GM21576 (cell line): ENCODE measurements around the gene PDPN.

ENCODE experiments used
- ATAC-seq: cut with Tn5 transposase; IDR thresholded peaks from one replicate; pipeline ENCODE4 v1.9.1; 2021; ENCODE audit warnings: mild to moderate bottlenecking, moderate library complexity; ENCODE audit not compliant: unreplicated experiment

PDPN gene

DNA sequence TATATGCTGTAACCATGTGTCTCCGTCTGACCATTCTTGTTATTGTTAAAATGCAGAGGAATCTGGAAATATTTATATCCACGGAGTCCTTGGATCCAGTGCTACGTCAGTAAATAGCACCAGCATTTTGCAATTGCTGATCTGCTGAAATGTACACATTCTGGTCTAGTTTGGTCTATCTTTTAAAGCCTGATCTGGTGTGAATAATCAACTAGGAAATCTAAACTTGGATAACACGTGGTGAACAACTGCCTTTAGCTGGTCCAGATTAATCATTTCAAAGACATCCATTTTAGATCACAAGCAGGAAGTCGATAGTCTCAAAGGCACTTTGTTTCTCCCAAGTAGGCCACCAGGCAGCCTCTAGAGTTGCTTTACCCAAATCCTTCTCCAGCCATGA is 32.6 kb downstream of the PDPN start:
- ATAC-seq, result no peak

- ATAC-seq, result no peak
Measured at GRCh38 chr1:13617108-13617507, 33.5 kb downstream of the PDPN start.

GRCh38 chr1:13617773-13618172 is 34.1 kb downstream of the PDPN start:
- ATAC-seq, result no peak

GRCh38 chr1:13618483-13618882 is 34.9 kb downstream of the PDPN start:
- ATAC-seq, result no peak

GRCh38 chr1:13619909-13620308 is 36.3 kb downstream of the PDPN start:
- no peak for ATAC-seq

GRCh38 chr1:13620825-13621224 is 37.2 kb downstream of the PDPN start:
- ATAC-seq, result no peak

DNA sequence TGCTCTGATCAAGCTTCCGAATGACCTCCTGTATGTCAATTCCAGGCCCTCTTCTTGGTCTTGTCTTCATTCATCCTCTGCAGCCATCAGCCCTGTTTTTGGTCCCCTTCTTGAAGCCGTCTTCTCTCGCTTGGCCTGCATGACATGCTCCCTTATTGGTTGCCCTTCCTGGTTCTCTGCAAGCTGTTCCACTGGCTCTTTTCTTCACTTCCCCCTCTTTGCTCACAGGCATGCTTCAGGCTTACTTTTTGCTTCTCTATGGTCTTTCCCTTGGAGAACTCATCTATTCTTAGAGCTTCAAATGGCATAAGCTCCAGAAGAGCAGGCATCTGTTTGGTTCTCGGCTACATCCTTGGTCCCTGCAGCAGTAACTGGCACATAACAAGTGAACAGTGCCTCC is 38.8 kb downstream of the PDPN start:
- no peak for ATAC-seq

DNA sequence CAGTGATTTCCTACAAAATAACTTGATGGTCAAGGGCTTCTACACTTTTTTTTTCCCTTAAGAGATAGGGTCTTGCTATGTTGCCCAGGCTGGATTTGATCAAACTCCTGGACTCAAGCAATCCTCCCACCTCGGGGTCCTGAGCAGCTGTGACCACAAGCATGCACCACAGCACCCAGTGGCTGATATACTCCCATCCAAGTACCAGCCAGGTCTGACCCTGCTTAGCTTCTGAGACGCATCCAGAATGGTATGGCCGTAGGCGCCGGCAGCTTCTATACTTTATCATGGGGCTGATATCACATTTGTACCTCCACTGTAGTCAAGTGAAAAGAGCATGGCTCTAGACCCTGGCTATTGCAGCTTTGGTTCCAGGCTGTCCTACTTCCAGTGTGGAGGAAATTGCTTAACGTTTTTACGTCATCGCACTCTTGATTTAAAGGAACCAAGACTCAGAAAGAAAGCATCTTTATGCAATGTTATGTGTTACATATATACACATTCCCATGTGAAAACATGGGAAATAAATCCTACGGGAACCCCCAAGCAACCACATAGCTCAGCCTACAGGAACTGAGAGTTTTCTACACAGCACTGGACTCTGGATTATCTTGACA is 39.5 kb downstream of the PDPN start:
- ATAC-seq, result no peak

- no peak for ATAC-seq
Measured at GRCh38 chr1:13624526-13624925, 40.9 kb downstream of the PDPN start.

DNA sequence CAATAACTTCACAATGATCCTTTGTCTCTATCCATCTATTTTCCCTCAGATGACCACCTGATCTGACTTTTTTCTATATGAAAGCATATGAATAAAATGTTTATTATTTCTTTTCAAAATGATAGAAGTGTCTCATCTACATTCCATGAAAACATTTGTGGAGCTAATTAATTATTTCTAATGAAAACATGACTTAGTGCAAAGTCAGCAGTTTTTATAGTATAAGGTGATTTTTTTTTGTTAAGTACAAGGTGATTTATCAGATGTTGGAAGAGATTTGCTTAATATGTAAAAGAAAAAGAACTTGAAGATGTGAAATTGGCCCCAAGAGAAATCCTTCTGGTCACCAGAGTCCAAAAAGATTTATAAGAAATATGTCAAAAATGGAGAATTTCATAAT is 43.5 kb downstream of the PDPN start:
- no peak for ATAC-seq

GRCh38 chr1:13628218-13628617 is 44.6 kb downstream of the PDPN start:
- ATAC-seq, result no peak

DNA sequence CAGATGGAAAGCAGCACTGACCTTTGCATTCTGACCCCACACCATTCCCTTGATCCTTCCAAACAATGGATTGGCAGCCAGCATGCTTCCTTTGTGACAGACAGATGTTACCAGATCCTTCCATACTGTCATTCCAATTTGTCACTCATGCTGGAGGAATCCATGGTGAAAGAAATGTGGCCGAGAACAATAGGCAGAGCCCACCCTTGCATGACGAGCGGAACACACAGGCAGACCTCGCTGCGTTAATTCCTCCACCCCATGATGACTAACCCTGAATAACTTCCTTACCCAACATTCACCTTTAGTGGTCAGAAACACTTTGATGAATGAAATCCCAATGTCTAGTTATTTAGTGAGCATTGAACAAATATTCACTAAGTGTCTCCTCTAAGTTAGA is 45.1 kb downstream of the PDPN start:
- ATAC-seq, result no peak

DNA sequence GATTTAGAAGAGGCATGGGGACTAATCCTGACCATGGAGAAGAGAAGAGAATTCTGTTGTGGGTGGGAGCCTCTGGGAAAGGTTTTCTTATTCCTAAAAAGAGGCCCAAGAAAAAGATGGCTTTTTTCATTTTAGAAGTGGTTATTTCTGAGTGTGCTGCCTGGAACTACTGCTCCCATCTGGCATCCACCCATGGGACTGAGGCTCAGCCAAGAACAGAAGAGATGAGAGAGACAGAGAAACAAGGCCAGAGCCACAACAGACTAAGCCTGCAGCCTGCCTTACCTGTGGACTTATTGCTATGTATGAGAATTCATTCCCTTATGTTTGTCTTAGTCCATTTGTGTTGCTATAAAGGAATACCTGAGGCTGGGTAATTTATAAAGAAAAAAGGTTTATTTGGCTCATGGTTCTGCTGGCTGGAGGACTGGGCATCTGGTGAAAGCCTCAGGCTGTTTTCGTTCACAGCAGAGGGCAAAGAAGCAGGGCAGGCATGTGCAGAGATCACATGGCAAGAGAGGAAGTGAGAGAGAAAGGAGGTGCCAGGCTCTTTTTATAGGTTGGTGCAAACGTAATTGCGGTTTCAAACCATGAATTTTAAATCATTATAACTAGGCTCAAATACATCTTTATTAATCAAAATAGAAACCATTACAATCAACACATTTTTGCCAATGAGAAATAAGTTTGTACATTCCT is 58.8 kb downstream of the PDPN start:
- ATAC-seq, result no peak

- no peak for ATAC-seq
Measured at GRCh38 chr1:13643017-13643416, 59.4 kb downstream of the PDPN start.

DNA sequence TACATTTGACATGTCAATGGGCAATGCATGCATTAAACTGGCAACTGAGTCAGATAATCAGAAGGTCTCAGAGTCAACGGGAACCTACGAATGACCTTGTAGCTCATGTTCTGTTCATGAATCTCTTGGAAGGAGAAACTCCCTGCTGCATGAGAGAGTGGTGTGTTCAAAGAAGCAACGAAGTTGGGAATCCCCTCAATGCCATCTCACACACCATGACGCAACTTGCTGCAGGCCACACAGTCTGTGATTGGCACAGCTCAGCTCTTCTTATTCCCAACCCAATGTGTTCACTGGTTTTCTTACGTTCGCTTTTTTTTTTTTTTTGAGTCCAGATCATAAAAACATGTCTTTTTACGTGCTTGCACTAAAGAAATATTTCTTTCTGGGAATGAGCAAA is 62.9 kb downstream of the PDPN start:
- ATAC-seq, result no peak

- ATAC-seq, result no peak
Measured at GRCh38 chr1:13651279-13651678, 67.6 kb downstream of the PDPN start.

GRCh38 chr1:13652238-13652637 is 68.6 kb downstream of the PDPN start:
- ATAC-seq, result no peak

DNA sequence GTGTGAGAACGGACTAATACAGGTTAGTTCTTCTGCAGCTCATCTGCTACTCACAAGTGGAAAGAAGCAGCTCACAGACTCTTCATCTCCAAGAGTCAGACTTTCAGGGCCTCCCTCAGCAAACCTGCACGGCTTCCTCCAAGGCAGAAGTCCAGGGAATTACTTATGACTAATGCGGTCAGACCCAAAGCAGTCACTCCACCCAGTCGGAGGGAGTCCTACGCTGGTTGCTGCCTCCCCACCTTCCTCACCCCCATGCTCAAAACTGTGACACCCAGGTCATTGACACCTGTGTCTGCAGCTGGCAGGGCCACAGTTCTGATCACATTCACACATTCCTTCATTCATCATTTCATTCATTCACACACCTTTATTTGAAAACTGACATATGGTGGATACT is 77.9 kb downstream of the PDPN start:
- ATAC-seq, result no peak

DNA sequence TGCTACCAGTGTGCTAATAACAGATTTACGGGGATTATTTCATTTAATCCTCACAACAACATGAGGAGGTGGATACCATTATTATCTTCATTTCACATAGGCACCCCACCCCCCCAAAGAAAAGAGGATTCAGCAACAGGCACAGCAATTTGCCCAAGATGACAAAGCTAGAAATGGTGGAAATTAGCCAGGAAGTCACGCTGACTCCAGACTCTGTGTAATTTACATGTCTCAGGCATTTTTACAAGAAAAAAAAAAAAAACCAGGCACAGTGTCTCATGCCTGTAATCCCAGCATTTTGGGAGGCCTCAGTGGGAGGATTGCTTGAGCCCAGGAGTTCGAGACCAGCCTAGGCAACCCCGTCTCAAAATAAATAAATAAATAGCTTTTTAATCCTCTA is 78.9 kb downstream of the PDPN start:
- no peak for ATAC-seq

DNA sequence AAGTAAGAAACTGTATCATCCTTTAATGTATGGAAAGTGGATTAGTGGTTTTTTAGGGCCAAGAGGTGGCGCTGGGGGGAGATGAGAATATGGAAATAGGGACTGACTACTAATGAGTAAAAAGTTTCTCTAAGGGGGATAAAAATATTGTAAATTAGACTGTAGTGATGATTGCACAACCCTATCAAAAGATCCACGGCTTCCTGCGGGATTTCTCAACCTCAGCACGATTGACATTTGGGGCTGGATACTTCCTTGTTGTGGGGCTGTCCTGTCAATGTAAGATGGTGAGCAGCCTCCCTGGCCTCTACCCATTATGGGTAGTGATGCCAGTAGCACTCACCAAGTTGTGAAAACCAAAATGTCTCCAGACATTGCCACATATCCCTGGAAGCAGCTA is 80.3 kb downstream of the PDPN start:
- ATAC-seq, result no peak

DNA sequence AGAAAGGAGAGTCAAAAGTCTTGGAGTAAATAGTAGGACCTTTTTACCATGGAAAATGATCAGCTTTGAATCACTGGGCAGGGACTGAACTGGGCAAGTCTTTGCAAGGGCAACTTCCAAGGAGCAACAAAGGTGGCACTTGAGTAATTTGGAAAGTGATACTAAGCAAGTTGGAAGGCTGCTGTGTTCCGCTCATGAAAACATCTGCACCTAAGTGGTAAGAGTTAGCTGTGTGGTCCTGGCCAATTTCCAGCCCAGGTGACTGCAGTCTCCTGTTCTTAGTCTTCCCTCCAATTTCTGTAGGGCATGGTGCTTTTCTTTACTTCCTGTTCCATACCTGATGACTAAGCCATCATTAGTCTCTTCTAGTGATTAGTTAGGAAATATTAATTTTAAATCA is 80.8 kb downstream of the PDPN start:
- no peak for ATAC-seq

DNA sequence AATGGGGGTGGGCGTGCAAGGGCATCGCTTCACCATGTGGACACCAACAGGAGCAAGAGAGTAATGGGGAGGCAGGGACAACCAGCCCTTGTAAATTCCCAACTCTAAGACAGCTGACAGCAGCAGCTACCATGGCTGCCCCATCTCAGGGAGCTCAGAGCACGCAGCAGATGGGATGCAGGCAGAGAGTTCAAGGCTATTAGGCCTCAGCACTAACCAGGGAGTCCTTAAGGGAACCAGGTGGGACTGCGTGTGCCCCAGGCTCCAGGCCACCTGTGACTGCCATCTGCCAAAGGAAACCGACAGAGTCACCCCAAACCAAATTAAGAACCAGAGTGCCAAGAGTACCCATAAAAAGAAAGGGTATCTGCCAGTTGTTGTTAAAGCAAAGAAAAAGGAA is 82.7 kb downstream of the PDPN start:
- no peak for ATAC-seq
